HUES48 (cell line): ENCODE results near the gene SUN2.

Experiments
- H3K27ac ChIP-seq: one replicate; pipeline ENCODE4 v1.7.0; 2013; ENCODE audit warnings: low read depth, low read length, inconsistent platforms
- H3K27me3 ChIP-seq: 2 replicates; pipeline ENCODE4 v1.6.1; 2013; ENCODE audit warnings: mild to moderate bottlenecking, low read length; ENCODE audit not compliant: control insufficient read depth, insufficient read depth
- H3K36me3 ChIP-seq: 2 replicates; pipeline ENCODE4 v1.6.1; 2013; ENCODE audit warnings: low read length; ENCODE audit not compliant: control insufficient read depth, insufficient read depth
- H3K4me1 ChIP-seq: 2 replicates; pipeline ENCODE4 v1.6.1; 2013; ENCODE audit warnings: mild to moderate bottlenecking, low read length; ENCODE audit not compliant: control insufficient read depth, insufficient read depth
- H3K4me3 ChIP-seq: 2 replicates; pipeline ENCODE4 v1.5.1; 2013; ENCODE audit warnings: mild to moderate bottlenecking, low read depth, low read length
- H3K9ac ChIP-seq: 2 replicates; pipeline ENCODE4 v1.6.1; 2013; ENCODE audit warnings: mild to moderate bottlenecking, low read depth, low read length, moderate library complexity
- H3K9me3 ChIP-seq: 2 replicates; pipeline ENCODE4 v1.6.1; 2013; ENCODE audit warnings: low read length; ENCODE audit not compliant: control insufficient read depth, insufficient read depth

The SUN2 gene

GRCh38 chr22:38684895-38685294 is 70.9 kb downstream of the SUN2 start:
- Histone ChIP-seq H3K27me3 (no peaks in the 10 kb centered on the region), H3K9ac (no peak overlapping the region), H3K36me3 (peaks cover 60% of the 10 kb centered on the region), H3K4me3 (no peak overlapping the region), H3K4me1 (no peaks in the 10 kb centered on the region), H3K9me3 (peaks cover 6% of the 10 kb centered on the region), H3K27ac (no peak overlapping the region)
